MG63 (cell line): Measurements from ENCODE around the gene BTBD17. TPM values are rescaled to one million over a fixed set of nuclear protein-coding genes. Genes with fewer than 3 reads are reported as not detected.

Experiments used
- DNase-seq: peaks from one replicate; pipeline ENCODE4 v3.0.0-alpha.2; 2020
- H3K27me3 ChIP-seq: fragments of 250-450 bp; sonication (Bioruptor Pico); 2 replicates; pipeline ENCODE4 v1.5.1; 2020; ENCODE audit warnings: mild to moderate bottlenecking, moderate library complexity
- H3K36me3 ChIP-seq: fragments of 250-450 bp; sonication (Bioruptor Pico); 2 replicates; pipeline ENCODE4 v1.5.1; 2020; ENCODE audit warnings: mild to moderate bottlenecking, moderate library complexity
- H3K4me3 ChIP-seq: fragments of 250-450 bp; sonication (Bioruptor Pico); 2 replicates; pipeline ENCODE4 v1.5.1; 2020; ENCODE audit warnings: mild to moderate bottlenecking, moderate library complexity
- H3K9me3 ChIP-seq: fragments of 250-450 bp; sonication (Bioruptor Pico); 2 replicates; pipeline ENCODE4 v1.5.1; 2020; ENCODE audit warnings: mild to moderate bottlenecking, moderate library complexity
- total RNA-seq: library from RNA; depleted of rRNA; stranded (reverse); fragments of >200 nt; shearing (Covaris generic); gene quantifications from 2 replicates; pipeline ENCODE4 v1.2.3, GENCODE V29; 2014; ENCODE audit warnings: low replicate concordance

Gene BTBD17
- total RNA-seq, 1 experiment from 2014 or later, result not detected

DNA sequence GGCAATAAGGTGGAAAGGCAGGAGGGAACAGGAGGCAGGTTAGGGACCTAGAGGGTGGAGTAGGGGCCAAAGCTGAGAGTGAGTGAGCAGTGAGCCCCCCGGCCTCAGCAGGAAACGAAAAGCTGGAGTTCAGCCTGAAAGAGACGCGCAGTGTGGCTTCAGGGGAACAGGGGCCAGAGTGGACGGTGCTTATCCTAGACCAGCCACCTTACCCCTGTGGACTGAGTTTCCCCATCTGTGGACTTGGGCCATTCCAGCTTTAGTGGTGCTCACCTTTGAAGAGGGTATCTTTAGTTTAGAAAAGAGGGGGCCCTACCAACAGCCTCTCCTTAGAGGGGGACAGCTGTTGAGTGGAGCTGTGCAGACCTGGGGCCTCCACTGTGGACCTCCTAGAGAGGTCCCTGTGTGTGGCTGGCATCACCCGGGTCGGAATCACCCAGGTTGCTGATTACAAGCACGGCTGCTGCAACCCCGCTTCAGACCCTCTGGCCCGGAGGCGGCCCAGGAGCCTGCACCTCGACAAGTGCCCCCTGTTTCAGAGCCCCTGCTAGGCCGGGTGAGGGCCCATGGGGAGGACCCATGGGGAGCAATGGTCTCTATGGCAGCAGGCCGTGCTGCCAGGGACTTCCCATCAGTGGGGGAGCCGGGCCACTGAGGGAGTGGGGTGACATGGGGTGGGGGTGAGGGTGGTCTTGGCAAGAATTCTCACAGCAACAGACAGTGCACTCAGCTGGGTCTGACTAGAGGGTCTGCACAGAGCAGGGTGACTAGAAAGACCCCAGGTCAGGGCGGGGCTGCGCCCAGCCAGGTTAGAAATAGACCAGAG, 8.2 kb upstream of the BTBD17 start:
- no peak overlapping the region for H3K4me3 ChIP-seq
- no peaks in the 10 kb centered on the region for H3K27me3 ChIP-seq
- H3K36me3 ChIP-seq, result no peaks in the 10 kb centered on the region
- no peak for DNase-seq
- no peaks in the 10 kb centered on the region for H3K9me3 ChIP-seq

DNA sequence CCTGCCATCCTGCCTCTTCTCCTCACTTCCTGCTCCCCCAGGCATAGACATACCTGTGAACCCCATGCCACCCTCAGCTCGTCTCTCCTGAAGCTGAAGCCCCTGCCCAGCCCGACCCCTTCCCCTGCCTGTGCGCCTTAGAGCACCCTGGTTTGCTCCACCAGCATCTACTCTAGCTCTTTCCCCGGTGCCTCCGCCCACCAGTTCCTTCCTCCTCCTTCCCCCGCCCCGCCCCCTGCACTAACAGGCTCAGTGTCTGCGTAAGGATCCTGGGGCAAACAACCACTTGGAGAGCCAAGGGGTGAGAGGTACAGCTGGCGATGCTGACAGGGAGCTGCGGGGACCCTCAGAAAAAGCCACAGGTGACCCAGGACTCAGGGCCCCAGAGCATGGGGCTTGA, 7.6 kb upstream of the BTBD17 start:
- no peak for DNase-seq
- H3K27me3 ChIP-seq, result no peaks in the 10 kb centered on the region
- no peaks in the 10 kb centered on the region for H3K36me3 ChIP-seq
- H3K4me3 ChIP-seq, result no peak overlapping the region
- H3K9me3 ChIP-seq, result no peaks in the 10 kb centered on the region

DNA sequence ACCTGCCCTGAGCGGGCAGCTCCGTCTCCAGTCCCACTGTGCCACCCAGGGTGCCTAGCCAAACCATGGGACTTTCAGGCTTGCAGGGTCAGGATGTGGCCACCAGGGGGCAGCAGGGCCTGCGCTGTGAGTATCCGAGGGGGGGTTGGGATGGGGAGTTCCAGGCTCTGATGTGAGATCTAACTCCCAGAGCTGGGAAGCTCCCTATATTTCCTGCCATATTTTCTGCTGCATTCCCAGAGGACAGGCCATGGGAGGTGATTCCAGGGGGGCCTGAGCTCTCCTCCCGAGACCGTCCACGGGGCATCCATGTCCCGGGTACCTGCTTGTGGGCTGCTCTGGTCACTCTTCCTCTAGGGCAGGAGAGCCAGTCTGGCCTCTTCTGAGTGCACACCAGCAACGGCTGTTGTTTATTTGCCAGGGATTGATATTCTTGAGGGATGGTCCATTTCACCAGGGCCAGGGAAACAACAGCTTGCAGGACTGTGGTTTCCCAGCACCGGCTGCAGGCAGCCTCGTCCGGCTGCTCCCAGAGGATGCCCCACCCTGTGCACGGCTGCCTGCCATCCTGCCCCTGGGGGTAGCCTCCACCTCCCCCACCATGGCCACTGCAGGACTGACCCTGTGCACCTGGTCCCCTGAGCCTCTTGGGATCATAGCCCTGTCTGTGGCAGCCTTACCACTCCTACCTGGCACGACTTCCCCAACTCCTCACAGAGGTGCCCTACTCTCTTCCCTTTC, 6.8 kb upstream of the BTBD17 start:
- Histone ChIP-seq H3K9me3 (no peaks in the 10 kb centered on the region), H3K27me3 (no peaks in the 10 kb centered on the region), H3K36me3 (no peaks in the 10 kb centered on the region), H3K4me3 (no peak overlapping the region)
- peak; percentile 63 for DNase-seq

DNA sequence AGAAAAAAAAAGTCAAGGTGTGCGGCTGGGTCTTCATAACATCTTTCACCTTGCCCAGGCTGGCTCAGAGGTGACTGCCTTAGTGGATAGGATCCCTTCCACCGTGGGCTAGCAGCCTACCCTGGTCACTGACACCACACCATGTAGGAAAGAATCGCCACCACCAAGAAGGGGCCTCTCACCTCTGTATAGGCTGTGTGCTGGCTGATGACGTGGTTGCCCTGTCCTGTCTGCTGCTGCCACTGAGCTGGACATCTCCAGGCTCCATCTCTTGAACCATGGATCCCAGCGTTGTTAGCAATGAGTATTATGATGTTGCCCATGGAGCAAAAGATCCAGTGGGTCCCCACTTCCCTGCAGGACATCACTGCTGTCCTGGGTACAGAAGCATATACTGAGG, 5.5 kb upstream of the BTBD17 start, which contains the start of gene GPR142:
Gene GPR142 (plus strand): TSS at position 301 of the 400 bp plus-strand sequence. CDS start 2,035 bp downstream, outside the sequence.
- no peak for DNase-seq
- Histone ChIP-seq H3K27me3 (no peaks in the 10 kb centered on the region), H3K36me3 (no peaks in the 10 kb centered on the region), H3K9me3 (no peaks in the 10 kb centered on the region), H3K4me3 (no peak within 1 kb of the TSS)

DNA sequence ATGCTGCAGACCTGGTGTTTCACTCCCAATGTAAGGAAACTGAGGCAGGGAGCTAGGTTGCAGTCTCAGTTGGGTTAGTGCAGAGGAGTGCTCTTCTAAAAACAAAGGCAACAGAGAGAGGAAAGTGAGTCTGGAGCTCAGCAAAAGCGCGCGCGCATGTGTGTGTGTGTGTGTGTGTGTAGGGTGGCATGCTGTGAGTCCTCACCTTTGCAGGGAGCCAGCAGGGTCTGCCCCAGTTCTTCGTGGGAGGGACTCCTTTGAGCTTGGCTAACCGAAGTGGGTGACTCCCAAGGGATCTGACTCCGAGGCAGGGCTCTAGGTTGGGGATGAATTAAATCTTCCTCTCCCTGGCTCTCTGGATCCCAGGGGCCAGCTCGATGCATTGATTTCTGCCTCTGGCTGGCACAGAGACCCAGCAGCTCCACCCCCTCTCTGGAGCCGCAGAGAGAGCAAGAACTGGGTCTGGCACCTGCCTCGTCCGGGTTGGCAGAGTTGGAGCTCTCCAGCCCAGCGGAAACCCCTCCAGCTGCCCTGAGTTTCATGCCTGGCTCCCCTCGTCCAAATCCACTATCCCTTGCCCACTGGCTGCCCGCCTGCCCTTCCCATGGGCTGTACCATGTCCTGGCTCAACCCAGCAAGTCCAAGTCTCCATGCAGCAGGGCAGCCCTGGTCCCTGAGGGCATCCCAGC, 1.3 kb upstream of the BTBD17 start:
- H3K4me3 ChIP-seq, result no peak overlapping the region
- DNase-seq, result peak; percentile 27
- H3K36me3 ChIP-seq, result no peaks in the 10 kb centered on the region
- H3K9me3 ChIP-seq, result no peaks in the 10 kb centered on the region
- H3K27me3 ChIP-seq, result no peaks in the 10 kb centered on the region

DNA sequence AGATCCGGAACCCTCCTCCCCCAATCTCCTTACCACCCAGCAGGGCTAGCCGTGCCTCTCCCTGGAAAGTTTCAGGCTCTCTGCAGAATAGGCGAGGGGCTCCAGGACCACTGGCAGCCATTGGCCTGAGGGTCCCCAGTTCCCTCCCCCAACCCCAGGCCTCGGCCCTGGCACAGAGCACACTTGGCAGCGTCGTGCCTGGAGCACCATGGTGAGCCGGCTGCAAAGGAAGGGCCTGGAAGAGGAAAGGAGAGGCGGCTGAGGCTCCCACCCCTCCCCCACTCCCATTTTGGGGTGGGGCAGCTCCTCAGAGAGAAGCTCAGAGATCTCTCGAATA, 369 bp upstream of the BTBD17 start:
- Histone ChIP-seq H3K27me3 (no peaks in the 10 kb centered on the region), H3K9me3 (no peaks in the 10 kb centered on the region), H3K4me3 (no peak overlapping the region), H3K36me3 (no peaks in the 10 kb centered on the region)
- no peak for DNase-seq

DNA sequence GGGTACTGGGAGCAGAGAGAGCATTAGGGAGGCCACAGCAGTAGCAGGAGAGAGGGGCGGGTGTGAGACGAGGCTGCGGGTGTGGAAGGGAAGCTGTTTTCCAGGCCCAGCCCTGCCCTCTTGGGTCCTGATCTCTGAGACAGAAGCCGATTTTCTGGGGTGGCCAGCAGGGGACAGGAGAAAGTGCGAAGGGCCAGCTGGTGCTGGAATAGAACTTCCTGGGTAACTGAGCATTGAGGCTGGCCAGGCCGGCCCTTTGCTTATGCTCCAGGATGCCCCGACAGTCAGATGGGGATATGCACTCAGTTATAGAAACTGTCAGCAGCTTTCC, 804 bp downstream of the BTBD17 start:
- H3K4me3 ChIP-seq, result no peak overlapping the region
- DNase-seq, result no peak
- no peaks in the 10 kb centered on the region for H3K27me3 ChIP-seq
- no peaks in the 10 kb centered on the region for H3K9me3 ChIP-seq
- no peaks in the 10 kb centered on the region for H3K36me3 ChIP-seq

DNA sequence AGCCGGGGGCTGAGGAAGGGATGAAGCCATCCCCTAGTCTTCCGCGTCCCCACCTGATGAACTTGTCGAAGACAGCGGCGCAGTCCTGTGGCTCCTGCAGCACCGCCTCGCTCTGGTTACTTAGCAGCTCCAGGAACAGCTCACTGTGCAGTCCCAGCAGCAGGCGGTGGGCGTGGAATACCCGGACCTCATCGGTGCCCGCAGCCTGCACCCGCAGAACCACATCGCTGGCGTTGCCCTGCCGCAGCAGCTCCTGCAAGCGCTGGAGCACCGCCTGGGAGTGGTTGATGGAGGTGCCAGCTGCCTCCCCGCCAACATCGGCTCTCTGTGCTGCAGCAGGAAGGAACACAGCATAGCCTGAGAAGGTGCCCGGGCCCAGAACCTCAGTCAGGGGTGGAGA, 1.8 kb downstream of the BTBD17 start:
- Histone ChIP-seq H3K36me3 (no peaks in the 10 kb centered on the region), H3K4me3 (no peak overlapping the region), H3K9me3 (no peaks in the 10 kb centered on the region), H3K27me3 (no peaks in the 10 kb centered on the region)
- no peak for DNase-seq

DNA sequence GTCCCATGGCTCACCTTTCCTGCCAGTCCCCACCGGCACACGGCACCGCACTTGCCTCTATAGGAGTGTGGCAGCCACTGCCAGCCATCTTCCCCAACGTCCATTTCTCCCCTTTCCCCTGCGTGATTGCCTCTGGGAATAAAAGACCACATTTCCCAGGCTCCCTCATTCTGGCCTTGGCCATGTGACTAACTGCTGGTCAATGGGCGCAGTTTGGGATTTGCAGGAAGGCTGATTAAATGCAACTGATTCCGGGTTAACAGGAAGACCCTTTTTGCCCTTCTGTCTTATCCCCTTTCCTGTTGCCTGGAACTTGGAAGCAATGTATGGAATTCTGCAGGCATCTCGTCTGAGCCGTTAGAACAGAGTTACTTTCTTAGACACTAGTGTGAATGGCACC, 3.0 kb downstream of the BTBD17 start:
- H3K27me3 ChIP-seq, result no peaks in the 10 kb centered on the region
- no peaks in the 10 kb centered on the region for H3K9me3 ChIP-seq
- no peaks in the 10 kb centered on the region for H3K36me3 ChIP-seq
- no peak overlapping the region for H3K4me3 ChIP-seq
- DNase-seq, result no peak

DNA sequence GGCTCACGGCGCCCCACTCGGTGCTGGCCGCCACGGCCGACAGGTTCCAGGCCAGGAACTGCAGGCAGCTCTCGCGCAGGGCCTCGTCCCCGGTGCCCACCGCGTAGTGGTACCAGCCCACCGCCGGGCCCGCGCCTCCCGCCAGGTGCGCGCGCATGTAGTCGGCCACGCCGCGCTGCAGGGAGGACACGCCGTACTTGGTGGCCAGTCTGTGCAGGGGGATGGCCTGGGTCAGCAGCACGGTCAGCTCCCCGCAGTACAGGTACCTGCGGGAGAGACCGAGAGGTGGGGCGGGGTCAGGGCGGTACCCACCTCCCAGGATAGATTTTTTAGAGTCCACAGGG, 4.2 kb downstream of the BTBD17 start:
- no peaks in the 10 kb centered on the region for H3K27me3 ChIP-seq
- DNase-seq, result no peak
- no peaks in the 10 kb centered on the region for H3K36me3 ChIP-seq
- no peak overlapping the region for H3K4me3 ChIP-seq
- H3K9me3 ChIP-seq, result no peaks in the 10 kb centered on the region

DNA sequence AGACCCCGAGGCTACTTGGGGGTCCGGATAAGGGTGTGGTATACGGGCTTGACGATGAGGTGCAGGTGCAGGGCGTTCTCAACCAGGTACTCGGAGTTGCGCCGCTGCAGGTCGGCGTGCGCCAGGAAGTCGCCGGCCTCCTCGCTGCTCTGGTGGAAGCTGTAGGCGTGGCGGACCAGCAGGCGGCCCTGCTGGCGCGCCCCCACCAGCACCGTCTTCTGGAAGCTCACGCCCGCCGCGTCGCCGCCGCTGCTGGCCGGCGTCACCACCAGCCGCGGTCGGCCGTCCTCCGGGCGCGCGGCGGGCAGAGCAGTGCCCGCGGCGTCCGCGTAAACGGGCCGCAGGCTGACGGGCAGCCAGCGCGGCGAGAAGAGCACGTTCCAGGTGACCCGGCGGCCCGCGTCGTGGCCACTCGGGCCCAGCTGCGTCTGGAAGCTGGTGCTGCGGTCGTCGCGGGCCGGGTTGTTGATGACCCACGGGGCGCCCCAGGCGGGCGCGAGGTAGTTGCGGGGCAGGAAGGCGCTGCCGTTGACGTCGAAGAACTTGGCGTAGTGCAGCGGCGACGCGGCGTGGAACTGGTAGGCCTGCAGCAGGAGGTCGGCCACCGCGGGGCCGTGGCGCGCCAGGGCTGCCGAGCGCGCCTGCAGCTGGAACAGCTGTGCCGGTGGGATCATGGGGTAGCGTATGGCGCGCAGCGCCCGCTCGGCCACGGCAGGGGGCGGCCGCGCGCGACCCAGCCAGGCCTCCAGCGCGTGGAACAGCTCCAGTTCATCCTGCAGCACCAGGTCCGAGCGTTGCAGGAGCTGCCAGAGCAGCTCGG, 4.8 kb downstream of the BTBD17 start:
- Histone ChIP-seq H3K9me3 (no peaks in the 10 kb centered on the region), H3K36me3 (no peaks in the 10 kb centered on the region), H3K27me3 (no peaks in the 10 kb centered on the region), H3K4me3 (no peak overlapping the region)
- DNase-seq, result no peak

DNA sequence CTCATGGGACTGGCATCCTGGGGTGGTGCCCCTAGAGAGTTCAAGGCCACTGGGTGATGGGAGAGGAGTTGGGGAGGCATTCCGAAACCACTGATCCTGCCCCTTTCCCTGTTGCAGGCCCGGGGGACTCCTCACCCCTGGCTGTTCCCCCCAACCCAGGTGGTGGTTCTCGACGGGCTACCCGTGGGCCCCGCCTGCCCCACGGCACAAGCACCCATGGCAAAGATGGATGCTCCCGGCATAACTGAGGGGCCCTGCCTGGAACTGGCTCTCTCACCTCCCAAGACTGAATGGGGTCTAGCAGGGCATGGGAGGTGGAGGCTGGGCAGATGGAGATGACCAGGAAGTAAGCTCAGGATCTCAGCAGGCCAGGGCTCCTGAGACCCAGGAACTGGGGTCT, 6.6 kb downstream of the BTBD17 start:
- H3K4me3 ChIP-seq, result no peak overlapping the region
- DNase-seq, result no peak
- H3K9me3 ChIP-seq, result no peaks in the 10 kb centered on the region
- no peaks in the 10 kb centered on the region for H3K36me3 ChIP-seq
- no peaks in the 10 kb centered on the region for H3K27me3 ChIP-seq

DNA sequence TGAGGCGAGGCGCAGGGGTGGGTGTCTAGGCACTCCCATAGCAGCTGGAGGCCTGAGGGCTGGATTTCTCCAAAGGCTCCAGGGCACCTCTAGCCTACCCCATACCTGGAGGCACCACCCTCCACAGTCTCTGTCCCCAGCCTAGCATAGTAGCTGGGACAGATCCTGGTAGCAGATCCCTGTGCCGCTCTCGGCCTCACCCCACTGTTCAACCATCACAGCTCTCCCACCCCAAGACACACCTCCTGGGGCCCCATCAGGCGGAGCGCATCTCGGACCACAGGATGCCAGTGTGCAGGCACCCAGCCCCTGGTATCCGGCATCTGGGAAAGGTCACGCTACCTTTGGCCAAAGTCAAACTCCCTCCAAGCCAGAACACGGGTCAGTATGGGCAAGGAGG, 7.1 kb downstream of the BTBD17 start:
- no peaks in the 10 kb centered on the region for H3K27me3 ChIP-seq
- no peaks in the 10 kb centered on the region for H3K36me3 ChIP-seq
- no peak overlapping the region for H3K4me3 ChIP-seq
- DNase-seq, result no peak
- no peaks in the 10 kb centered on the region for H3K9me3 ChIP-seq

DNA sequence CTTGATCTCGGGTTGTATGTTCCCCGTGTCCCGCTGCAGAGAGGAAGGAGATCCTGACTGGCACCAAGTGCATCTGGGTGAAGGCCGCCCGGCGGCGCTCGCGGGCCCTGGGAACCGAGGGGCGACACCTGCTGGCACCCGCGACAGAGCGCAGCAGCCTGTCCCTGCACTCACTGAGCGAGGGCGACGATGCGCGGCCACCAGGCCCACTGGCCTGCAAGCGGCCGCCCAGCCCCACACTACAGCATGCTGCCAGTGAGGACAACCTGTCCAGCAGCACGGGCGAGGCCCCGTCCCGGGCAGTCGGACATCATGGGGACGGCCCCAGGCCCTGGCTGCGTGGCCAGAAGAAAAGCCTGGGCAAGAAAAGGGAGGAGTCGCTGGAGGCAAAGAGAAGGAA, 7.5 kb downstream of the BTBD17 start:
- Histone ChIP-seq H3K9me3 (no peaks in the 10 kb centered on the region), H3K36me3 (no peaks in the 10 kb centered on the region), H3K4me3 (no peak overlapping the region), H3K27me3 (no peaks in the 10 kb centered on the region)
- no peak for DNase-seq

DNA sequence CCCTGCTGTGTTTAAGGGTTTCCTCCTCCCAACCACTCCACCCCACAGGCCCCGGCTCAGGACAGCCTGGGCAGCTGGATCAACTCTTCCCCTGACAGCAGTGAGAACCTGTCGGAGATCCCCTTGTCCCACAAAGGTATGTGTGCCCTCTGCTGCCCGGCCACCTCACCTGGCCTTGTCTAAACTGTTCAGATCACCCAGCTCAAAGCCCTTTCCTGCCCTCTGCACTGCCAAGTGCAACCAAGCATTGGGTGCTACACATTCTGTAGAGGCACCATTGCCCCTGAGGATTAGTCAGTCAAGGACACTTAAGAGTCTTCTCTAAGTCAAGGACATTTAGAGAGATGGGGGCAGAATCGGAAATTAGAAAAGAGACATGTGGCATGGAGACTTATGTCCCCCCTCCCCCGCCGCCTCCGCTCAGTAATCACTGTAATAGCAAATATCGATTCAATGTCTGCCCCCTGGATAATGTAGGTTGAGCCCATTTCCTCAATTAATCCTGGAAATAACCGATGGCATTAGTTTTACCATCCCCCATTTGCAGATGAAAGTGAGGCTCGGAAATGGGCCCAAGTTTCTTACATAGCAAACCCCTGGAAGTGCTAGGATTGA, 8.1 kb downstream of the BTBD17 start:
- Histone ChIP-seq H3K27me3 (no peaks in the 10 kb centered on the region; the same call in 1 of the 2 replicates), H3K4me3 (no peak overlapping the region), H3K36me3 (no peaks in the 10 kb centered on the region), H3K9me3 (no peaks in the 10 kb centered on the region)
- DNase-seq, result no peak

DNA sequence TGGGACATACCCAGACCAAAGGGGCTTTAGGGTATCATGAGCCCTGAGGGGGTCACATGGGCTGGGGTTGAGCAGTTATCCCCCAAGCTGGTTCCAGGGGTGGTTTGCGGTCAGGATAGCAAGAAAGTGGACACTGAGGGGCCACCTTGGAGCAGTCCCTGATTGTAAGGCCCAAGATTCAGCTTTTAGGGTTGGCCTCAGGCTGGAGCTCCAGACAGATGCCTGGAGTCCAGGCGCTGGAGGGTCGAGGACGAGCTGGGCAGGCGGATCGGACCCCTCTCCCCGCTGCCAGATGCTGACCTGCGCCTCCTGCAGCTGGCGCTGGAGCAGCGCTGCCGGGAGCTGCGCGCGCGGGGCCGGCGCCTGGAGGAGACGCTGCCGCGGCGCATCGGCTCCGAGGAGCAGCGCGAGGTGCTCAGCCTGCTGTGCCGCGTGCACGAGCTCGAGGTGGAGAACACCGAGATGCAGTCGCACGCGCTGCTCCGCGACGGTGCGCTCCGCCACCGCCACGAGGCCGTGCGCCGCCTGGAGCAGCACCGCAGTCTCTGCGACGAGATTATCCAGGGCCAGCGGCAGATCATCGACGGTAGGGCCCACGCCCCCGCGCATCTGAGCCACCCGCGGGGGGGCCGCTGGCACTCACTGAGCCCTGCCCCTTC, 10.0 kb downstream of the BTBD17 start:
- Histone ChIP-seq H3K9me3 (no peaks in the 10 kb centered on the region), H3K36me3 (no peaks in the 10 kb centered on the region), H3K27me3 (no peaks in the 10 kb centered on the region; the same call in 1 of the 2 replicates), H3K4me3 (no peak overlapping the region)
- DNase-seq, result no peak
